Measurements from ENCODE around the gene RANBP3L.

Gene RANBP3L

GRCh38 chr5:36300191-36300926 is 1.3 kb downstream of the RANBP3L start:
- Histone ChIP-seq H2BK15ac (ENCODE audit: low read depth, poor library complexity, severe bottlenecking) (no peak overlapping the region), H3K9ac (ENCODE audit: low read length) (peak overlapping the region; percentile 2), H3K36me3 (ENCODE audit: control insufficient read depth in 1 of 2, insufficient read depth in 2 of 2, low read depth in 1 of 2, low read length in 2 of 2) (no peaks in the 10 kb centered on the region), H3K4ac (ENCODE audit: low read depth in 1 of 2, low read length in 2 of 2) (no peak overlapping the region), H3K18ac (ENCODE audit: low read depth in 1 of 2, low read length in 2 of 2) (no peak overlapping the region), H3K27ac (ENCODE audit: low read length, poor library complexity, severe bottlenecking) (no peak overlapping the region), H2BK12ac (ENCODE audit: low read length in 2 of 2) (no peak overlapping the region), H4K8ac (ENCODE audit: low read length) (no peak overlapping the region), H3K4me3 (ENCODE audit: insufficient read depth in 1 of 2, low read depth in 1 of 2, low read length in 2 of 2) (peak overlapping the region in 1 of 2 experiments; percentile 66), H3K9me3 (ENCODE audit: control insufficient read depth, low read length) (no peaks in the 10 kb centered on the region), H3K4me1 (ENCODE audit: control insufficient read depth, insufficient read depth, low read depth, low read length) (peaks cover 3% of the 10 kb centered on the region), H3K23ac (ENCODE audit: low read length in 2 of 2) (no peak overlapping the region), H3K27me3 (ENCODE audit: control insufficient read depth in 1 of 2, insufficient read depth in 1 of 2, low read length in 2 of 2) (no peaks in the 10 kb centered on the region), H2AK5ac (ENCODE audit: low read length, severe bottlenecking) (no peak overlapping the region), H3K79me1 (replicated peaks; ENCODE audit: low read length, poor library complexity, severe bottlenecking) (no peaks in the 10 kb centered on the region), H2BK5ac (ENCODE audit: low read depth, low read length, poor library complexity, severe bottlenecking) (no peak overlapping the region), H2AFZ (ENCODE audit: low read depth, low read length) (no peak overlapping the region), H2BK120ac (ENCODE audit: low read depth, low read length) (no peak overlapping the region), H3K14ac (ENCODE audit: low read length in 2 of 2) (no peak overlapping the region), H3K4me2 (ENCODE audit: low read length, poor library complexity, severe bottlenecking) (no peak overlapping the region), H4K91ac (ENCODE audit: low read length) (no peak overlapping the region)
- 40% methylated on average over 2 of the region's 3 CpGs for WGBS
- peak; percentile 5 for DNase-seq

- Histone ChIP-seq H2BK120ac (ENCODE audit: low read depth, low read length) (no peak overlapping the region), H4K91ac (ENCODE audit: low read length) (no peak overlapping the region), H3K27me3 (ENCODE audit: control insufficient read depth in 1 of 2, insufficient read depth in 1 of 2, low read length in 2 of 2) (no peaks in the 10 kb centered on the region), H3K14ac (ENCODE audit: low read length in 2 of 2) (no peak overlapping the region), H3K27ac (ENCODE audit: low read length, poor library complexity, severe bottlenecking) (no peak overlapping the region), H3K9me3 (ENCODE audit: control insufficient read depth, low read length) (no peaks in the 10 kb centered on the region), H3K18ac (ENCODE audit: low read depth in 1 of 2, low read length in 2 of 2) (no peak overlapping the region), H2AK5ac (ENCODE audit: low read length, severe bottlenecking) (no peak overlapping the region), H3K9ac (ENCODE audit: low read length) (no peak overlapping the region), H3K4me2 (ENCODE audit: low read length, poor library complexity, severe bottlenecking) (no peak overlapping the region), H4K8ac (ENCODE audit: low read length) (no peak overlapping the region), H2BK15ac (ENCODE audit: low read depth, poor library complexity, severe bottlenecking) (no peak overlapping the region), H2AFZ (ENCODE audit: low read depth, low read length) (no peak overlapping the region), H2BK5ac (ENCODE audit: low read depth, low read length, poor library complexity, severe bottlenecking) (no peak overlapping the region), H3K36me3 (ENCODE audit: control insufficient read depth in 1 of 2, insufficient read depth in 2 of 2, low read depth in 1 of 2, low read length in 2 of 2) (no peaks in the 10 kb centered on the region), H2BK12ac (ENCODE audit: low read length in 2 of 2) (no peak overlapping the region), H3K4ac (ENCODE audit: low read depth in 1 of 2, low read length in 2 of 2) (no peak overlapping the region), H3K4me3 (ENCODE audit: insufficient read depth in 1 of 2, low read depth in 1 of 2, low read length in 2 of 2) (no peak overlapping the region), H3K23ac (ENCODE audit: low read length in 2 of 2) (no peak overlapping the region), H3K4me1 (ENCODE audit: control insufficient read depth, insufficient read depth, low read depth, low read length) (peaks cover 3% of the 10 kb centered on the region), H3K79me1 (replicated peaks; ENCODE audit: low read length, poor library complexity, severe bottlenecking) (no peaks in the 10 kb centered on the region)
- no peak for DNase-seq
Observed at GRCh38 chr5:36298552-36298951, 3.1 kb downstream of the RANBP3L start.

- Histone ChIP-seq H4K8ac (ENCODE audit: low read length) (no peak overlapping the region), H4K91ac (ENCODE audit: low read length) (no peak overlapping the region), H3K27me3 (ENCODE audit: control insufficient read depth in 1 of 2, insufficient read depth in 1 of 2, low read length in 2 of 2) (no peaks in the 10 kb centered on the region), H3K4ac (ENCODE audit: low read depth in 1 of 2, low read length in 2 of 2) (no peak overlapping the region), H3K36me3 (ENCODE audit: control insufficient read depth in 1 of 2, insufficient read depth in 2 of 2, low read depth in 1 of 2, low read length in 2 of 2) (no peaks in the 10 kb centered on the region), H3K4me1 (ENCODE audit: control insufficient read depth, insufficient read depth, low read depth, low read length) (peaks cover 3% of the 10 kb centered on the region), H3K4me2 (ENCODE audit: low read length, poor library complexity, severe bottlenecking) (no peak overlapping the region), H3K9ac (ENCODE audit: low read length) (no peak overlapping the region), H2BK15ac (ENCODE audit: low read depth, poor library complexity, severe bottlenecking) (no peak overlapping the region), H2AFZ (ENCODE audit: low read depth, low read length) (no peak overlapping the region), H2BK5ac (ENCODE audit: low read depth, low read length, poor library complexity, severe bottlenecking) (no peak overlapping the region), H3K9me3 (ENCODE audit: control insufficient read depth, low read length) (no peaks in the 10 kb centered on the region), H3K23ac (ENCODE audit: low read length in 2 of 2) (no peak overlapping the region), H2AK5ac (ENCODE audit: low read length, severe bottlenecking) (no peak overlapping the region), H3K4me3 (ENCODE audit: insufficient read depth in 1 of 2, low read depth in 1 of 2, low read length in 2 of 2) (no peak overlapping the region), H2BK12ac (ENCODE audit: low read length in 2 of 2) (no peak overlapping the region), H3K14ac (ENCODE audit: low read length in 2 of 2) (no peak overlapping the region), H3K79me1 (replicated peaks; ENCODE audit: low read length, poor library complexity, severe bottlenecking) (no peaks in the 10 kb centered on the region), H3K18ac (ENCODE audit: low read depth in 1 of 2, low read length in 2 of 2) (no peak overlapping the region), H2BK120ac (ENCODE audit: low read depth, low read length) (no peak overlapping the region), H3K27ac (ENCODE audit: low read length, poor library complexity, severe bottlenecking) (no peak overlapping the region)
- WGBS = 80% methylated on average over 2 of the region's 3 CpGs
- no peak for DNase-seq
Observed at GRCh38 chr5:36297653-36298052, 4.0 kb downstream of the RANBP3L start.

GRCh38 chr5:36285837-36286615 is 15.7 kb downstream of the RANBP3L start:
- no peaks in the 10 kb centered on the region for H3K79me1 ChIP-seq (replicated peaks; ENCODE audit: low read length, poor library complexity, severe bottlenecking)
- WGBS = 38% methylated on average over 2 of the region's 2 CpGs

More at GRCh38 chr5:36285837-36286615, 15.7 kb downstream of the RANBP3L start:
- Histone ChIP-seq H3K9ac (ENCODE audit: low read length) (no peak overlapping the region), H4K91ac (ENCODE audit: low read length) (no peak overlapping the region), H3K18ac (ENCODE audit: low read depth in 1 of 2, low read length in 2 of 2) (no peak overlapping the region), H4K8ac (ENCODE audit: low read length) (no peak overlapping the region), H3K4me3 (ENCODE audit: insufficient read depth in 1 of 2, low read depth in 1 of 2, low read length in 2 of 2) (no peak overlapping the region), H2AK5ac (ENCODE audit: low read length, severe bottlenecking) (no peak overlapping the region), H2BK120ac (ENCODE audit: low read depth, low read length) (no peak overlapping the region), H2BK15ac (ENCODE audit: low read depth, poor library complexity, severe bottlenecking) (no peak overlapping the region), H3K27ac (ENCODE audit: low read length, poor library complexity, severe bottlenecking) (no peak overlapping the region), H2BK12ac (ENCODE audit: low read length in 2 of 2) (no peak overlapping the region), H3K4me1 (ENCODE audit: control insufficient read depth, insufficient read depth, low read depth, low read length) (no peaks in the 10 kb centered on the region), H2BK5ac (ENCODE audit: low read depth, low read length, poor library complexity, severe bottlenecking) (no peak overlapping the region), H2AFZ (ENCODE audit: low read depth, low read length) (no peak overlapping the region), H3K4me2 (ENCODE audit: low read length, poor library complexity, severe bottlenecking) (no peak overlapping the region), H3K36me3 (ENCODE audit: control insufficient read depth in 1 of 2, insufficient read depth in 2 of 2, low read depth in 1 of 2, low read length in 2 of 2) (no peaks in the 10 kb centered on the region), H3K4ac (ENCODE audit: low read depth in 1 of 2, low read length in 2 of 2) (no peak overlapping the region), H3K9me3 (ENCODE audit: control insufficient read depth, low read length) (no peaks in the 10 kb centered on the region), H3K23ac (ENCODE audit: low read length in 2 of 2) (no peak overlapping the region), H3K14ac (ENCODE audit: low read length in 2 of 2) (no peak overlapping the region), H3K27me3 (ENCODE audit: control insufficient read depth in 1 of 2, insufficient read depth in 1 of 2, low read length in 2 of 2) (no peaks in the 10 kb centered on the region)
- no peak for DNase-seq

Measured in mesenchymal stem cell (in vitro differentiated cells and primary cell).